Measurements from ENCODE around the gene GTF3C1.
"Not testable (repeated sequence)": the region's sequence is repeated elsewhere in the genome, so short reads cannot be mapped to it uniquely, and the experiment has no call there.

The GTF3C1 gene

DNA sequence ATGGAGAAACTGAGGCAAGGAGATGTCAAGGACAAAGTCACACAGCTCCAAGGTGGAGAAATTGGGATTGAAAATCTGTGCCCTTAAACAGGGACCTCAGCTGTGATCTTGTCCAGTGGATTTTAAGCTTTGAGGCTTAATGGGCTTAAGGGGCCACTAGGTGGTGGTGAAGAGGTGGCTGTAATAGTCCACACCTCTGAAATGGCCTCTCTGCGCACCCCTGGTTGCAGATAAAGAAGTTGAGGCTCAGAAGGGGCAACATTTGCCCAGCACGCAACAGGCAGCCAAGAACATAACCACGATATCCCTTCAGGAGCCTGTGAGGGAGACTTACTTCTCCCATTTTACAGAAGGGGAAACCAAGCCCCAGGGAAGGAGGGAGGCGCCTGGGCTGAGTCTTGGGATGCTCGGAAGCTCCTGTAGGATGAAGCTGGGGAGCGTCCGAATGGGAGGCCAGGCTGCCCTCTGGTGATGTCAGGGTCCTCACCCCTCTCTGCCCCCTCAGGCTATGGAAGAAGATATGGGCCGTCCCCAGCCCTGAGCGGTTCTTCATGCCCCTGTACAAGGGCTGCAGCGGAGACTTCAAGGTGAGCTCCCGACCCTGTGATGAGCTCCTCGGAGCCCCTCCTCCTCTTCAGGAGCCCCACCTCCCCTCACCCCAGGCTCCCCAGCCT lies 104.1 kb downstream of the GTF3C1 start:
- no peak for DNase-seq (ENCODE audit: low read depth in 2 of 2)

DNA sequence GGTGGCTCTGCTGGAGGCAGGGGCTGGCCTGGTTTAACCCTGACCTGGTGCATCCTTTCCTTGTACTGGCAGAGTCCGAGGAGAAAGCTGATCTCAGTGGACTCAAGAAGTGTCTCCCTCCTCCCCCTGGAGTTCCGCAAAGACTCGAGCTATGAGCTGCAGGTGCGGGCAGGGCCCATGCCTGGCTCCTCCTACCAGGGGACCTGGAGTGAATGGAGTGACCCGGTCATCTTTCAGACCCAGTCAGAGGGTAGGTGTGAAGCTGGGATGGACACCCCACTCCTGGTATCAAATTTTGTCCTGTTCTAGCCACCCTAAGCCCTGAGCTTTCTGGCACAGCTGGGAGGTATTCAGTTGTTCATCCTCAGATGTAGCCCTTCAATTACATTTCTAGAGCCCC lies 105.2 kb downstream of the GTF3C1 start:
- DNase-seq (ENCODE audit: low read depth in 2 of 2), result no peak

DNA sequence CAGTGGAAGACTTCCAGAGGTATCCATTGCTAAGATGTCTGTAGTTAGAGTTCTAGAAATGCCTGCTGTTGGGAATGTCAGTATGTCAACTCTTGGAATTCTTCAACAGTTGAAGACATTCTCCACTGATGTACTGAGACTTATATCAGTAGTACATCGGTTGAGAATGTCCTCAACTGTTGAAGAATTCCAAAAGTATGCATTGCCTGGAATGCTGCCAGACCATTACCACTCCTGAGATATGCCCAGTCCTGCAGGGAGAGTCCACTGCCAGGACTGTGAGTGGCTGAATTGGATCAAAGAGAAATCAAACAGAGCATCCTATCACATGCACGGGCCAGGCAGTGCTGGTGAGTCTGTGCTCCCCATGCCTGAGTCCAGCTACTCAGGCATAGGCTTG lies 105.7 kb downstream of the GTF3C1 start:
- DNase-seq (ENCODE audit: low read depth in 2 of 2), result no peak

DNA sequence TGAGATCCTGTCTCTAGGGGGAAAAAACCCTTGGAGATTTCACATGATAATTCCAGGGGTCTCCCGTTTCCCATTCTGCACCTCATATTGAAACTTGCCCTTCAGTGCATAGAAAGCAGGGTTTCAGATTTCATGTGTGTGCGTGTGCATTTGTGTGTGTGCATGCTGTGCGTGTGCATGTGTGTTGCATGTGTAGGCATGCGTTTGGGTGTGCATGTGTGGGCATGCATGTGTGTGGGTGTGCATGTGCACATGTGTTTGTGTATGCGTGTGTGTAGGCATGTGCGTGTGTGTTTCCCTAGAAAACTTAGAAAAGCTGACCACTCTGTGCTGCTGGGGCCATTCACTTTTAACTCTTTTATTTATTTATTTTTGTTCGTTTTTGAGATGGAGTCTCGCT lies 107.7 kb downstream of the GTF3C1 start:
- DNase-seq (ENCODE audit: low read depth in 2 of 2), result no peak

DNA sequence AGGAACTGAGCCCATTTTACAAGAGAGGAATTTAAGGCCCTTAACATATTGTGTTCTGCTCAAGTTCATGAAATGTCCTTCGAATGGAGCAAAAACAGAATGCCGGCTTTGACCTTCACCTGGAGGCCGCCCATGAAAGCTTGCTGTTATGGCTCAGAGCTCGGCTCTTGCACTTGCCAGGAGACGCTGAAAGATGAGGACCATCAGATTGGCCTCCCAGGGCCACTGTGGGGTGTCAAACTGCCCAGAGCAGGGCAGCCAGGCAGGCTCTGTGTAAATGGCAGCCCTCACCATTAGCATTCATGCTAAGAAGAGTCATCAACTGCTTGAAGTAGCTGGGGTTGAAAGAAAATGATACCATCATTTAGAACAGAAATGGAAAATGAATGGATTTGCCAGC lies 108.4 kb downstream of the GTF3C1 start:
- no peak for DNase-seq (ENCODE audit: low read depth in 2 of 2)

DNA sequence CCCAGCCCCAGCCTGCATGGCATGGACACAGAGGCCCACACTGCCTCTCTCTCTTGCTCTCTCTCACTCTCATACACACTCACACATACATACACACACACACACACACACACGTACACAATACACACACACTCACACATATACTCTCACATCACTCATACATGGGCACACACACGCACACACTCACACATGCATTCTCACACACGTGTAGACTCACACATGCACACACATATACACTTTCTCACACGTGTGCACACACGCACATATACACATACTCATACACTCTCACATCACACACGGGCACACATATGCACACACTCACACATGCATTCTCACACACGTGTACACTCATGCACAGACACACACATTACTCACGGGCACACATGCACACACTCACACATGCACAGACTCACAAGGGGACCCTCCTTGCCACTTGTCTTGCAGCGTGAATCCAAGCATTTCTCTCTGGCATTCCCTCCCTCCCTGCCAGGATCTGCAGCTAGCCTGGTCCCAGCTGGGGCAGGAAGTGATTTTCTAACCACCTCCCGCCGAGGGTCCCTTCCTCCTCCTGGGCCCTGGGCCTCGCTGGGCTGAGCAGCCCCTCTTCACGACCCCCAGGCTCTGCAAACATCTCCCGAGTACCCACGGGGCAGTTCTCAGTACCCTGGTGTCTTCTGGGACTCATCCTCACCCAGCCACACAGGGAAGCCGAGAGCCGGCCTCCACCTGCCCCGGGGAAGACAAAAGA lies 110.3 kb downstream of the GTF3C1 start:
- no peak for DNase-seq (ENCODE audit: low read depth in 2 of 2)

DNA sequence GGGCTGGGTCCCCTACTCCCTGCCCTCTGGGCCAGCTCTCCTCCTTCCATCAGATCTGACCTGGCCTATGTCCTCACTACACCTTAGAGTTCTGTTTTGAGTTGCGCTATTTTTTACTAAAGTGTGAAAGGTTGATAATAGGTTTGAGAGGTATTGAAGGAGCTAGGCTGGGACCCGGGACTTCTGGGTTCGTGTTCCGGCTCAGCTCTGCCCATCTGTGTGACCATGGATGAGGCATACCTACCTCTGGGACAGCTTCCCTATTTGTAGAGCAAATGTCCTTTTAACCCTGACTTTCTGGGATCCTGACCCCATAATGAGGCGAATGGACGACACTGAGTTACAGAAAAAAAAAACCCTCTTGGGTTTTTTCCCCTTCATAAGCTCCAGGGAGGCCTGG lies 111.8 kb downstream of the GTF3C1 start:
- DNase-seq (ENCODE audit: low read depth in 2 of 2), result no peak

DNA sequence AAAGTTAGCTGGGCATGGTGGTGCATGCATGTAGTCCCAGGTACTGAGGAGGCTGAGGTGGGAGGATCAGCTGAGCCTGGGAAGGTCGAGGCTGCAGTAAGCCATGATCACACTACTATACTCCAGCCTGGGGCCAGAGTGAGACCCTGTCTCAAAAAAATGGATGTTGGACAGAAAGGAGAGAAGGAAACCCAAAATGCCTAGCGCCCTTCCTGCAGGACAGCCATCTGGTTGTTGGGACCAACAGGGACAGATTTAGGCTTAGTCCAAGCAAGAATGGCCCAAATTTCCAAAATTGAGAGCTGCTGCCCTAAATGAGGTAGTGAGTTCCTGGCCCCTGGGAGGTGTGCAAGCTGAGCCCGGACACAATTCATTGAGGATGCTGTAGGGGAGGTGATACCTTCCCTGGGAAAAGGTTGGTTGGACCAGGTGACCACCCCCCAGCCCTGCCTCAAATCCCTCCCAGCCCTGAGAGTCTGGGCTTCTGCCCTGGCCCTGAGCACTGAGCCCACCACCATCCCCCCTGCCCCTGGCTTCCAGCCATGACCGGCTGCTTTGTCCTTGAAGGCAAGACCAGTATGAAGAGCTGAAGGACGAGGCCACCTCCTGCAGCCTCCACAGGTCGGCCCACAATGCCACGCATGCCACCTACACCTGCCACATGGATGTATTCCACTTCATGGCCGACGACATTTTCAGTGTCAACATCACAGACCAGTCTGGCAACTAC lies 112.6 kb downstream of the GTF3C1 start:
- no peak for DNase-seq (ENCODE audit: low read depth in 2 of 2)

DNA sequence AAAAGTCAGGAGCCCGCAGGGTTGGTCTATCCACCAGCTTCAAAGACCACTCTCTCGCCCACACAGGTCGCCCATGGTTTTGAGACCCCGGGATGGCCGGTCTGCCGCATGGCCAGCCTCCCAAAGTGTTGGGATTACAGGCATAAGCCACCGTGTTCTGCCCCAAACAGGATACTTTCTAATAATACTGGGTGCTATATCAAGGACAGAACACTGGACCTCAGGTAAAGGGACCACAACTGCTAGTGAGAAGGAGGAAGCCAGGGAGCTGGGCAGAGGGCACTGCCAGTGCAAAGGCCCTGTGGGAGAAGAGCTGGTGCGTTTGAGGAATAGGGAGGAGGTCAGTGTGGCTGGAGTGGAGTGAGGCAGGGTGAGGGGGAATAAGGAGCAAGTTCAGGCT lies 113.6 kb downstream of the GTF3C1 start:
- DNase-seq (ENCODE audit: low read depth in 2 of 2), result no peak

DNA sequence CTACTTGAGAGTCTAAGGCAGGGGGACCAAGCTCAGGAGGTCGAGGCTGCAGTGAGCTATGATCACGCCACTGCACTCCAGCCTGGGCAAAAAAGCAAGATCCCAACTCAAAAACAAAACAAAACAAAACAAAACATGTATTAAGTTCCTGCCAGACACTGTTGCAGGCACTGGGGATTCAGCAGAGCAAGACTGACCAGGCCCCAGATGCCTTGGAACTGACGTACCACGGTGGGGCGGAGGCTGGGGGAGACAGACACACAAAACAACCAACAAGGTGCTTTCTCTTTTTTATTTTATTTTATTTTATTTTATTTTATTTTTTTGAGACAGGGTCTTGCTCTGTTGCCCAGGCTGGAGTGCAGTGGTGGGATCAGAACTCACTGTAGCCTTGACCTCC lies 114.6 kb downstream of the GTF3C1 start:
- DNase-seq (ENCODE audit: low read depth in 2 of 2), result not testable (repeated sequence)

DNA sequence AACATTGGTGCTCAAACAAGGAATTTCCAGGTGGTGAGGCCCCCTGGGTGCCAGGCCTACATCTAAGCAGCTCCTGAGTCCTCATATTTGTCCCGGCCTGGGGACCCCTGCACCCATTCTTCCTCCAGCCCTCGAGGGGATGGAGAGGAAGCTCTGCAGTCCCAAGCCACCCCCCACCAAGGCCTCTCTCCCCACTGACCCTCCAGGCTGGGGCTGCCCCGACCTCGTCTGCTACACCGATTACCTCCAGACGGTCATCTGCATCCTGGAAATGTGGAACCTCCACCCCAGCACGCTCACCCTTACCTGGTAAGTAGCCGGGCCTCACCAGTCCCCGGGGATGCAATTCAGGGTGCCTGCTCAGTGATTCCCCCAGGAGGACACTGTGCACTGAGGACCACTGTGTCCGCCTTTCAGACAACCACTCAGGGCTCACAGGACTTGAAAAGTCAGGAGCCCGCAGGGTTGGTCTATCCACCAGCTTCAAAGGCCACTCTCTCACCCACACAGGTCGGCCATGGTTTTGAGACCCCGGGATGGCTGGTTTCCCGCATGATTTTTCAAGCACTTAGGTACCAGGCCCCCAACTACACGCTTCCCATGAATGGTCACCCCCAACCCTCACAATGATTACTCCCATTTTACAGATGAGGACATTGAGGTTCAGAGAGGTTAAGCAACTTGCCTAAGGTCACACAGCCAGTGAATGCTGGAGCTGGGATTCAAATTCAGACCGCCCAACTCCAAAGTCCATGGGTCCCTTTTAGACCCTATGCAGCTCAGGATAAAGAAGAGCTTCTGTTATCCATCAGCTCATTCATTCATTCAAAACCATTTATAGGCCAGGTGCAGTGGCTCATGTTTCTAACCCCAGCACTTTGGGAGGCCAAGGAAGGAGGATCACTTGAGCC lies 115.3 kb downstream of the GTF3C1 start:
- no peak for DNase-seq (ENCODE audit: low read depth in 2 of 2)

DNA sequence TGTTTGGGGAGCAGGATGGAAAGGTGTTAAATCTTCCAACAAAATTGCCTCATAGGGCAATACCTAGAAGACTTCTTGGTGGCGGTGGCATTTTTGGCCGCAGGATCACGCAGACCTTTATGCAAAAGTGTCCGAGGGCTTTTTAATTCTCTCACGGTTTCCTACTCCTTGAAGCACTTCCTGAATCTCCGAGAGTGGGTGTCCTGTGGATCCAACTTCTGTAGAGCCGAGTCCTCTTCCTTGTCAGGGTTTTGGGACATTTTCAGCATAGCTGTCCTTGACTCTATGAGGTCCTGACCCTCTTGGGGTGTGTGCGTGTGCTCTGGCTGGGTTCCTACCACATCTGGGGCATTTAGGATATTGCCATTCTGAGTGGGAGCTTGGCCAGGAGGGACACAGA lies 116.1 kb downstream of the GTF3C1 start:
- DNase-seq (ENCODE audit: low read depth in 2 of 2), result no peak

DNA sequence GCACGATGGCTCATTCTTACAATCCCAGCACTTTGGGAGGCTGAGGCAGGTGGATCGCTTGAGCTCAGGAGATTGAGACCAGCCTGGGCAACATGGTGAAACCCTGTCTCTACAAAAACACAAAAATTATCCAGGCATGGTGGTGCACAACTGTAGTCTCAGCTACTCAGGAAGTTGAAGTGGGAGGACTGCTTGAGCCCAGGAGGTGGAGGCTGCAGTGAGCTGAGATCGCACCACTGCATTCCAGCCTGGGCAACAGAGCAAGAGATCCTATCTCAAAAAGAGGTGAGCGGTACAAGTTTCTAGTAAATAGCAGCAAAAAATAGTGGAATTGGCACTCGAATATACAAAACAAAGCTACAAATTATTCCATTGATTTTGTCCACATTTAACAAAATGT lies 116.5 kb downstream of the GTF3C1 start:
- not testable (repeated sequence) for DNase-seq (ENCODE audit: low read depth in 2 of 2)

DNA sequence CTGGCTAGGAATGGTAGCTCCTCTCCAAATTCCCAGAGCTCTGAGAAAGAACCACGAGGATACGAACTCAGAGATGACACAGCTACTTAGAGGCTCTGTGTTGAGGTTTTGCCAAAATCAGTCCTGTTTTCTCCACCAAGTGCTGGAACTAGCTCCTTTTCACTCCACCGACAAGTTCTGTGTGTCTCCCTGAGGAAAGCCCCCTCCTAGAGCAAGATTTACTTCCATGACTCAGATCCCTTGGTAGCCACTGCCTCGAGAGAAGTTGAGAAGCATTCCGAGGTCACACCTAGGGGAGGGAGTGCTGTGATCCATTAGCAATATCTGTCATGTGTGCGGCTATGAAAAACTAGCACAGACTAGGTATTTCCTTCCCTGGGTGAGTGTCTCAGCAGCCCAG lies 117.2 kb downstream of the GTF3C1 start:
- no peak for DNase-seq (ENCODE audit: low read depth in 2 of 2)

DNA sequence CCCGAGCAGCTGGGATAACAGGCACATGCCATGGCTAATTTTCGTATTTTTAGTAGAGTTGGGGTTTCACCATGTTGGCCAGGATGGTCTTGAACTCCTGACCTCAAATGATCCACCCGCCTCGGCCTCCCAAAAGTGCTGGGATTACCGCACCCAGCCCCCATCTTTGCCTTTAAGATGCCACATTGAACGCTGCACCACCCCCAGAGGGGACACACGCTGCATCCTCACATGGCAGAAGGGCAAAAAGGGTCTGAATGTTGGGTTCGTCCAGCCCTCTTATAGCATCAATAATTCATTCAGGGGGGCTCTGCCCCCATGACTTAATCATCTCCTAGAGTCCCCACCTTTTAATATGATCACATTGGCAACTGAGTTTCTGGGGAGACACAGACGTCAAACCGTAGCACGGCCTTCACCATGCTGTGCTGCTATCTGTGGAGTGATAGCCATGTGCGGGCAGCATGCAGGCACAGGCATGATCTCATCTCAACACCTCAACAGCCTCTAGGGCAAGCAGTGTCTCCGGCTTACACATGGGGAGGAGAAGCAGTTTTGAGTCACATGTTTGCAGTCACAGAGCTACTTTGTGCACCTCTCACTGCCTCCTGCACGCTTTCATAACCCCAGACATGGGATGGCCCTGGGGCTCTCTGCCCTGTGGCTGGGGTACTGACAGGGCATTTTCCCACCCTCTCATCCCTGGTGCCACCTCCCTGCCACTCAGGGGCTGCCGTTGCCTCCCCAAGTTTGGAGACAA lies 117.8 kb downstream of the GTF3C1 start:
- DNase-seq (ENCODE audit: low read depth in 2 of 2), result no peak

DNA sequence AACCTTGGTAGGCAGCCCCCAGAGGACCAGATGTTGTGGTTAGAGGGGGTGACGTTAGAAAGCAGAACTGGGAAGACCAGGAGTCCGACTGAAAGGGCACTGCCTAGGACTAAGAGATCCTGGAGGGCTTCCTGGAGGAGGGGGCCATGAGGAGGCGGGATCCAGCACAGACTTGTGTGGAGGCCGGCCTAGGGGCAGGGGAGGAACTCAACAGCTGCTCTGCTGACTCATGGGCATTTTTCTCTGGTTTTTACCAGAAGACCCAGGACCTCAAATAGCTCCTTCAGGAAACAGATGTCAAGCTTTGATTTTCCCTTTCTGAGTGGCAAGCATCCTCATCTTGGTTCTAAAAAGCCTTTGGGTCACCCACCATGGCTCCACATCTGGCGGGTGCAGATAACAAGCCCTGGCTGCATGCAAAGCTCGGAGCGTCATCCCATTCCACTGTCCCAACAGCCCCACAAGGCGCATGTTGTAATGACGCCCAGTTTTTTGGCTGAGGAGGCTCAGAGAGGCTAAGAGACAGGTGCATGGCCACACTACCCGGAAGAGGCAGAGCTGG lies 118.7 kb downstream of the GTF3C1 start:
- DNase-seq (ENCODE audit: low read depth in 2 of 2), result no peak

DNA sequence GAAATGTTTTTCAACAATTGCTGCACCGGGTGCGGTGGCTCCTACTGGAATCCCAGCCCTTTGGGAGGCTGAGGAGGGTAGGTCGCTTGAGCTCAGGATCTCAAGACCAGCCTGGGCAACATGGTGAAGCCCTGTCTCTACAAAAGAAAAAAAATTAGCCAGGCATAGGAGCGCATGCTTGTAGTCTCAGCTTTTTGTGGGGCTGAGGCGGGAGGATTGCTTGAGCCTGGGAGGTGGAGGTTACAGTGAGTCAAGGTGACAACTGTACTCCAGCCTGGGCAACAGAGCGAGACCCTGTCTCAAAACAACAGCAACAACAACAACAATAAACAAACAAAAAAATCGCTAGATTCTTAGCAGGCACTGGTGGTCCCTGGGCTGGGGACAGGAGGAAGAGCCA lies 119.2 kb downstream of the GTF3C1 start:
- DNase-seq (ENCODE audit: low read depth in 2 of 2), result no peak

DNA sequence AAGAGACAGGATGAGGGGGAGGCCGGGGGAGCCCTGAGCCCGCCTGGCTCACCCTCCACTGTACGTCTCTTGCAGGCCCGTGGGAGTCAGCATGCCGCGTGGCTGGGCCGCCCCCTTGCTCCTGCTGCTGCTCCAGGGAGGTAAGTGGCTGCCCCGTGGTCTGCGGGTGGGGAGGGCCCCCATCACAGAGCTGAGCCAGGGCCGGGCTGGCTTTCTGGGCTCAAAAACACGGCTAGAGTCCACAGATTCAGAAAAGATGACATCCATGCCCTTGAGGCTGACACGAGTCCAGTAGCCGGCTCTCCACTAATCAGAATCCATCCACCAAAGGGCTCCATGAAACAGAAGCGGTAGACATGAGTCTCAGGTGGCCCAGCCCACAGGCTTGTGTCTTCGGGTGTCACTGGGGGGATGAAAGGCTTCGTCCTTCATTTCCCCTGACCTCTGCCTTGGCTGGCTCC lies 119.7 kb downstream of the GTF3C1 start:
- DNase-seq (ENCODE audit: low read depth in 2 of 2), result no peak

DNA sequence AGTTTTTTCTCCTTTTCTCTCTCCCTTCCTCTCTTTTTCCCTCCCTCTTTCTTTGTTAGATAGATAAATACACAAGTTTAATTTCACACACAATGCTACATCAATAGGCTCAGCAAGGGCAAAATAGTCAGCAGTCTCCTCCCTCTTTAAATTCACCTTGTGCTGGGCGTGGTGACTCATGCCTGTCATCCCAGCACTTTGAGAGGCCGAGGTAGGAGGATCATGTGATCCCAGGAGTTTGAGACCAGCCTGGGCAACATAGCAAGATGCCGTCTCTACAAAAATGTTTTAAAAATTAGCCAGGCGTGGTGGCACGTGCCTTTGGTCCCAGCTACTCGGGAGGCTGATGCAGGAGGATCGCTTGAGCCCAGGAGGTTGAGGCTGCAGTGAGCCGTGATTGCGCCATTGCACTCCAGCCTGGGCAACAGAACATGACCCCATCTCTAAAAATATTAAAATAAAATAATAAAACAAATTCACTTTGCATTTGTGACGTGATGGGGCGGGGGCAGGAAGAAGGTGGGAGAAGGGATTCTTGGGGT lies 120.3 kb downstream of the GTF3C1 start:
- DNase-seq (ENCODE audit: low read depth in 2 of 2), result no peak

DNA sequence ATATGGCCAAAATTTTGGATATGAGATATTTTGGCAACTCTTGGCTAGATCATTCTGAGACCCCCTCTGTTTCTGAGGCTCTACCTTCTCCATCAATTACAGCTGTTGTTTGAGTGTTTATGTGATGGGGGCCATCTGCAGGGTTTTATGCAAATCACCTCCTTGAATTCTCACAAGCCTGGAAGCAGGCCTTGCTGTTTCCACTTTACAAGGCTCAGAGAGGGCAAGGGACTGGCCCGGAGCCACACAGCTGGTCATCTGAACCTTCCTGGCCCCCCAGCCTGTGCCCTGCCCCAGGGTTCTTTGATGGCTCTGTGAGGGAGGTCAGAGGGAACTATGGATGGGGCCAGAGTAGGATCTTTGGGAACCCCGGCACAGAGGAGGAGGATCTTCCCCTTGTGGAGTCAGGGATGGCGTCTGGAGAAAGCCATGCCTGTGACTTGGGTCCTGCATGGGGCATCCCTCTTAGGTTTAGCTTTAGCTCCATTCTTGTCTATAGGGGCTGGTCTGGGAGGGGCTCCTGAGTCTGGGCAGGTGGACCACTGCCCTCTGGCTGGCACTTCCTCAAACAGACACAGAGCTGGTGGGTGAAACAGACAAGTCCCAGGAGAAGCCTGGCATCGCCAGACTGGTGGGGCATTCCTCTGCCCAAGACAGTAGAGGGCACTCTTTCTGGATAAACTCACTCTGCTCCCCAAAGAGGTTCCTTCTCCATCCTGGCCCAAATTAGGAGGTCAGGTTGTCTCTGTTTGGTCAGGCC lies 121.5 kb downstream of the GTF3C1 start:
- DNase-seq (ENCODE audit: low read depth in 2 of 2), result no peak
